Thymus (tissue), 11 donors: ENCODE results near the gene DMD. TPM values are rescaled to one million over a fixed set of nuclear protein-coding genes. Genes with fewer than 3 reads are reported as not detected.
"Not testable (repeated sequence)": the region's sequence is repeated elsewhere in the genome, so short reads cannot be mapped to it uniquely, and the experiment has no call there.

Experiments used
- DNase-seq, 9 donors: peaks; one replicate each; pipeline ENCODE4 v3.0.0-alpha.2; 2013; ENCODE audit warnings: low spot score in 9 of 9, low read depth in 6 of 9, missing footprints in 1 of 9
- H3K27ac ChIP-seq, 2 donors: one replicate each; pipeline ENCODE4 v1.5.1; 2013; ENCODE audit warnings: control low read depth in 1 of 2, low read depth in 1 of 2, low read length in 1 of 2, mild to moderate bottlenecking in 1 of 2, moderate library complexity in 1 of 2
- H3K27me3 ChIP-seq, 2 donors: one replicate each; pipeline ENCODE4 v1.5.1; 2013; ENCODE audit warnings: low read length in 1 of 2; ENCODE audit not compliant: control insufficient read depth in 2 of 2, insufficient read depth in 1 of 2
- H3K36me3 ChIP-seq, 2 donors: one replicate each; pipeline ENCODE4 v1.5.1; 2013; ENCODE audit warnings: low read length in 1 of 2, mild to moderate bottlenecking in 1 of 2, moderate library complexity in 1 of 2; ENCODE audit not compliant: control insufficient read depth in 2 of 2, insufficient read depth in 2 of 2
- H3K4me1 ChIP-seq, 2 donors: one replicate each; pipeline ENCODE4 v1.5.1; 2013; ENCODE audit warnings: low read length in 2 of 2; ENCODE audit not compliant: control insufficient read depth in 2 of 2, insufficient read depth in 2 of 2
- H3K4me3 ChIP-seq, 2 donors: one replicate each; pipeline ENCODE4 v1.5.1; 2013; ENCODE audit warnings: low read length in 2 of 2, control low read depth in 1 of 2, mild to moderate bottlenecking in 1 of 2
- H3K9me3 ChIP-seq, 2 donors: one replicate each; pipeline ENCODE4 v1.5.1; 2013; ENCODE audit warnings: low read length in 1 of 2, mild to moderate bottlenecking in 1 of 2; ENCODE audit not compliant: control insufficient read depth in 2 of 2, insufficient read depth in 1 of 2
- WGBS: extraction: QIAGEN DNeasy Blood & Tissue Kit; methylation state at CpG from one replicate; pipeline ENCODE4 v1.1.7; 2013; 5-methylcytosine and 5-hydroxymethylcytosine counted together
- polyA plus RNA-seq: library from polyadenylated mRNA; stranded (reverse); fragments of 200-250 nt; gene quantifications from one replicate; pipeline ENCODE4 v1.2.3, GENCODE V29; 2013
- total RNA-seq: library from RNA; stranded (reverse); fragments of 120-200 nt; gene quantifications from one replicate; pipeline ENCODE4 v1.2.4, GENCODE V29; 2013
- donor health status: healthy.

Gene DMD
- total and polyA plus RNA-seq, 2 donors: 4.7 to 5.7 TPM

- Histone ChIP-seq H3K36me3 (no peaks in the 10 kb centered on the region), H3K9me3 (no peaks in the 10 kb centered on the region), H3K4me1 (no peaks in the 10 kb centered on the region), H3K27me3 (no peaks in the 10 kb centered on the region), H3K27ac (no peak overlapping the region), H3K4me3 (no peak overlapping the region)
- DNase-seq: no peak
- WGBS: 73% methylated on average over 7 of the region's 7 CpGs
These were observed 1229.7 kb downstream of the DMD start for GRCh38 chrX:31981546-31982062.

- no peaks in the 10 kb centered on the region for H3K9me3 ChIP-seq
- no peak for DNase-seq
- H3K27me3 ChIP-seq: no peaks in the 10 kb centered on the region
- no peak overlapping the region for H3K4me3 ChIP-seq
- no peaks in the 10 kb centered on the region for H3K4me1 ChIP-seq
- H3K27ac ChIP-seq: no peak overlapping the region
- WGBS: 94% methylated on average over 5 of the region's 5 CpGs
- no peaks in the 10 kb centered on the region for H3K36me3 ChIP-seq
These were observed 1241.6 kb downstream of the DMD start for GRCh38 chrX:31969714-31970113.

- no peak for DNase-seq
- H3K4me3 ChIP-seq: no peak overlapping the region
- H3K36me3 ChIP-seq: no peaks in the 10 kb centered on the region
- H3K27ac ChIP-seq: no peak overlapping the region
- H3K27me3 ChIP-seq: no peaks in the 10 kb centered on the region
- H3K4me1 ChIP-seq: no peaks in the 10 kb centered on the region
- H3K9me3 ChIP-seq: no peaks in the 10 kb centered on the region
- 100% methylated on average over 1 of the region's 1 CpG for WGBS
These were observed 1249.1 kb downstream of the DMD start for GRCh38 chrX:31962256-31962655.

GRCh38 chrX:31934842-31935370, 1276.4 kb downstream of the DMD start:
- H3K36me3 ChIP-seq: no peaks in the 10 kb centered on the region
- WGBS: 72% methylated on average over 5 of the region's 5 CpGs
- H3K9me3 ChIP-seq: no peaks in the 10 kb centered on the region
- no peak overlapping the region for H3K4me3 ChIP-seq
- no peaks in the 10 kb centered on the region for H3K27me3 ChIP-seq
- no peak overlapping the region for H3K27ac ChIP-seq
- H3K4me1 ChIP-seq: no peaks in the 10 kb centered on the region
- no peak for DNase-seq

GRCh38 chrX:31934015-31934414, 1277.3 kb downstream of the DMD start:
- DNase-seq: no peak
- no peaks in the 10 kb centered on the region for H3K4me1 ChIP-seq
- no peaks in the 10 kb centered on the region for H3K27me3 ChIP-seq
- WGBS: 92% methylated on average over 3 of the region's 3 CpGs
- no peak overlapping the region for H3K27ac ChIP-seq
- no peaks in the 10 kb centered on the region for H3K36me3 ChIP-seq
- H3K9me3 ChIP-seq: no peaks in the 10 kb centered on the region
- no peak overlapping the region for H3K4me3 ChIP-seq

GRCh38 chrX:31932769-31933168, 1278.6 kb downstream of the DMD start:
- H3K4me3 ChIP-seq: no peak overlapping the region
- H3K36me3 ChIP-seq: no peaks in the 10 kb centered on the region
- no peak for DNase-seq
- H3K27ac ChIP-seq: no peak overlapping the region
- H3K9me3 ChIP-seq: no peaks in the 10 kb centered on the region
- no peaks in the 10 kb centered on the region for H3K27me3 ChIP-seq
- no peaks in the 10 kb centered on the region for H3K4me1 ChIP-seq
- WGBS: 100% methylated on average over 1 of the region's 1 CpG

GRCh38 chrX:31932320-31932719, 1279.0 kb downstream of the DMD start:
- not testable (repeated sequence) for H3K27ac ChIP-seq, H3K27me3 ChIP-seq, H3K9me3 ChIP-seq, DNase-seq, H3K4me3 ChIP-seq, H3K36me3 ChIP-seq, H3K4me1 ChIP-seq
- 97% methylated on average over 11 of the region's 11 CpGs for WGBS

- no peaks in the 10 kb centered on the region for H3K36me3 ChIP-seq
- no peaks in the 10 kb centered on the region for H3K9me3 ChIP-seq
- H3K27ac ChIP-seq: no peak overlapping the region
- DNase-seq: no peak
- H3K27me3 ChIP-seq: no peaks in the 10 kb centered on the region
- H3K4me3 ChIP-seq: no peak overlapping the region
- WGBS: 86% methylated on average over 3 of the region's 3 CpGs
- no peaks in the 10 kb centered on the region for H3K4me1 ChIP-seq
These were observed 1280.1 kb downstream of the DMD start for GRCh38 chrX:31931225-31931624.

GRCh38 chrX:31929366-31929765, 1282.0 kb downstream of the DMD start:
- Histone ChIP-seq H3K4me3 (no peak overlapping the region), H3K27me3 (no peaks in the 10 kb centered on the region), H3K9me3 (no peaks in the 10 kb centered on the region), H3K27ac (no peak overlapping the region), H3K36me3 (no peaks in the 10 kb centered on the region), H3K4me1 (no peaks in the 10 kb centered on the region)
- WGBS: 90% methylated on average over 5 of the region's 5 CpGs
- DNase-seq: no peak

- Histone ChIP-seq H3K27me3 (no peaks in the 10 kb centered on the region), H3K36me3 (no peaks in the 10 kb centered on the region), H3K9me3 (no peaks in the 10 kb centered on the region), H3K4me1 (no peaks in the 10 kb centered on the region), H3K27ac (no peak overlapping the region), H3K4me3 (no peak overlapping the region)
- no peak for DNase-seq
- 88% methylated on average over 2 of the region's 2 CpGs for WGBS
These were observed 1290.1 kb downstream of the DMD start for GRCh38 chrX:31921236-31921635.
